Duodenal mucosa (tissue), 2 donors: Measurements from ENCODE around the gene SAMD14.
A peak's percentile ranks its signal among the peaks of the same experiment; 100 is the strongest.

Experiments used
- H3K27ac ChIP-seq: one replicate; pipeline ENCODE4 v1.7.0; 2013; ENCODE audit warnings: low read depth, low read length
- H3K27me3 ChIP-seq, 2 donors: one replicate each; pipeline ENCODE4 v1.7.0; 2013; ENCODE audit warnings: low read length in 2 of 2, control low read depth in 1 of 2; ENCODE audit not compliant: insufficient read depth in 2 of 2, control insufficient read depth in 1 of 2
- H3K36me3 ChIP-seq, 2 donors: one replicate each; pipeline ENCODE4 v1.7.0; 2013; ENCODE audit warnings: low read length in 2 of 2, control low read depth in 1 of 2; ENCODE audit not compliant: insufficient read depth in 2 of 2, control insufficient read depth in 1 of 2
- H3K4me1 ChIP-seq, 2 donors: one replicate each; pipeline ENCODE4 v1.7.0; 2013; ENCODE audit warnings: low read length in 2 of 2, control low read depth in 1 of 2; ENCODE audit not compliant: insufficient read depth in 2 of 2, control insufficient read depth in 1 of 2
- H3K4me3 ChIP-seq, 2 donors: one replicate each; pipeline ENCODE4 v1.7.0; 2013; ENCODE audit warnings: low read length in 2 of 2, low read depth in 1 of 2
- H3K9ac ChIP-seq, 2 donors: one replicate each; pipeline ENCODE4 v1.7.0; 2013; ENCODE audit warnings: low read length in 2 of 2, low read depth in 1 of 2
- H3K9me3 ChIP-seq, 2 donors: one replicate each; pipeline ENCODE4 v1.7.0; 2013; ENCODE audit warnings: low read length in 2 of 2, control low read depth in 1 of 2; ENCODE audit not compliant: control insufficient read depth in 1 of 2

Gene SAMD14

DNA sequence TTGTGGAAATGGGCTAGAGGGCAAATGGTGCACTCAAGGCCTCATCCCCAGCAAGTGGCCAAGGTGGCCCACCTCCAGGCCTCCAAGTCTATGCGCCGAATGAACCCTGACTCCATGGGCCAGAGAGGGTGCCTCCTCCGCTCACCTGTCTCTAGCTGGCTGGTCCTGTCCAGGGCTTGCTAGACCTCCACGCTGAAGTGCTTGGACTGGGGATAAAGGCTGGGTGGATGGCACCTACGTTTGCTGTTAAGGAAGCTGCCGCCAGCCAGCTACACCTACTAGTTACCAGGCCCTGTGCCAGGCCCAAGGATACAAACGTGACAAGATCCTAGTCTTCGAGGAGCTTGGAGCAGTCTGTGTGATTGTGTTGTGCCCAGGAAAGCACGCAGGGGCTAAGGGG is 35.1 kb upstream of the SAMD14 start:
- H3K4me3 ChIP-seq: no peak overlapping the region
- H3K27me3 ChIP-seq: no peaks in the 10 kb centered on the region
- no peaks in the 10 kb centered on the region for H3K36me3 ChIP-seq
- H3K9ac ChIP-seq: no peak overlapping the region
- peaks cover 9 to 15% of the 10 kb centered on the region in 2 donors for H3K4me1 ChIP-seq
- H3K27ac ChIP-seq: no peak overlapping the region
- H3K9me3 ChIP-seq: no peaks in the 10 kb centered on the region

DNA sequence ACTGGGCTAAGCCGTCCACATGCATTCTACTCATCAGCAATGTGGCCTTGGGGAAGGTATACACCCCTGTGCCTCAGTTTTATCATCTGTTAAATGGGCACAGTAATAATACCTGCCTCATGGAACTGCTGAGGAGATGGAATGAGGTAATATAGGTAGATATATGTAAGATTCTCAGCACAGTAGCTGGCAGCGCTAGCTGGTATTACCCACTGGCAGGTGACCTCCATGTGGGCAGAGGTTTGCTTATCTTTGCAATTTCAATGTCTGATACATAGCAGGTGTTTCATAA is 34.7 kb upstream of the SAMD14 start:
- H3K4me3 ChIP-seq: no peak overlapping the region
- no peaks in the 10 kb centered on the region for H3K9me3 ChIP-seq
- no peak overlapping the region for H3K27ac ChIP-seq
- H3K36me3 ChIP-seq: no peaks in the 10 kb centered on the region
- peaks cover 9 to 15% of the 10 kb centered on the region in 2 donors for H3K4me1 ChIP-seq
- H3K27me3 ChIP-seq: no peaks in the 10 kb centered on the region
- no peak overlapping the region for H3K9ac ChIP-seq

DNA sequence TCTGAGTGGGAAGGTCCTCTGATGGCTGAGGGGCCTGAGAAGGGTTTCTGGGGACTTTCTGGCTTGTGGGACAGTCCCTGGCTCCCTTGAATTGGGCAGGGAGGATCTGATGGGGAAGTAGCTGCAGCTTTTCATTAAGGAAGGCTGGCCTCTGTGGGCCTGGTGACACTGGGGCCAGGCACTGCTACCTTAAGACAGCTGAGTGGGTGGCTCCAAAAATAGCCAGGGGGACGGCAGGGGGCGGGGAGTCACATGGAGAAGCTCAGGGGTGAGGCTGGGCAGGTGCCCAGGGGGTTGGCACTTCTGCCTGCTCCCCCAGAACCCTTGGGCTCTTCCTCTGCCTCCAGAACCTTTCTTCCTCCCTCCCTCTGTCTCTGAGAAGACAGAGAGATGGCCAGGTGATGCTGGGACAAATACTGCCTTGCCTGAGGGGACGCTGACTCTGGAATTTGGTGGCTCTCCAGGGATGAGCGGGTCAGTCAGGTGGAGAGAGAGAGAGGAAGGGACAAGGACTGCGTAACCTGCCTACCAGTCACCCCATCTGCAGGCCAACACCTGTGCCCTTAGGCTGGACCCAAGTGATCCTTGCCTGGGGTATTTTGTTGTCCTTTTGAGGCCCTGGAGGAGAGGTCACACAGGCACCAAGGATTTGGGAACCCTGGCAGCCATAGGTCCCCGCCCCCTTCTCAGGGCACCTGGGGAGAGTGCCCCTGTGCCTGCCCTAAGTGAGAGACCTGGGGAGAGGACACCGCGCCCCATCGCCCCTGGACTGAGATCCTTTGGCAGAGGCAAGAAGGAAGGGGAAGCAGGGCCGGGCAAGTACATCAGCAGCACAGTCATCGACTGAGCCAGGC is 34.1 kb upstream of the SAMD14 start:
- H3K9me3 ChIP-seq: no peaks in the 10 kb centered on the region
- peaks cover 9 to 14% of the 10 kb centered on the region in 2 donors for H3K4me1 ChIP-seq
- no peak overlapping the region for H3K27ac ChIP-seq
- H3K36me3 ChIP-seq: no peaks in the 10 kb centered on the region
- H3K27me3 ChIP-seq: no peaks in the 10 kb centered on the region
- no peak overlapping the region for H3K4me3 ChIP-seq
- no peak overlapping the region for H3K9ac ChIP-seq

DNA sequence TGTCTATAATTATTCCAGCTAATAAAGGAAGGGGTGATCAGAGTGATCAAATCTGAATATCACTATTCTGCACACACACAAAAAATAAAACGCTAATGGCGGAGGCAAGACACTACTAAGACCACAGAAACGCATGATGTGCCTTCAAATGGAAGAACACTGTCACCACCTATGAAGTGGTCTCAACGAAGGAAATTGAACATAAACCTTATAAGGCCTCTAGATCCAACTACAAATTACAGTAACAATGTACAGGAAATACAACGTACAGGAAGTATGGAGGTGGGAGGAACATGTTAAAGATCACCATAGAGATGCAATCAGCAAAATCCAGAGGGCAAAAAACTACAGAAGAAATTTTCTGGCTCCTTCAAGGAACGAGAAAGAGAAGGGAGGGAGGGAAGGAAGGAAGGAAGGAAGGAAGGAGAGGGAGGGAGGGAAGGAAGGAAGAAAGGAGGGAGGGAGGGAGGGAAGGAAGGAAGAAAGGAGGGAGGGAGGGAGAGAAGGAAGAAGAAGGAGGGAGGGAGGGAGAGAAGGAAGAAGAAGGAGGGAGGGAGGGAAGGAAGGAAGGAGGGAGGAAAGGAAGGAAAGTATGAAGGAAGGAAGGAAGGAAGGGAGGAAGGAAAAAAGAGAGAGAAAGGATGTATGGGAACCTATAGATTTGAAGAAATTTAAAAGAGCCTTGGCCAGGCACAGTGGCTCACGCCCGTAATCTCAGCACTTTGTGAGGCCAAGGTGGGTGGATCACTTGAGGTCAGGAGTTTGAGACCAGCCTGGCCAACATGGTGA is 32.7 kb upstream of the SAMD14 start:
- Histone ChIP-seq H3K27me3 (no peaks in the 10 kb centered on the region), H3K9ac (no peak overlapping the region), H3K9me3 (no peaks in the 10 kb centered on the region), H3K36me3 (no peaks in the 10 kb centered on the region), H3K4me3 (no peak overlapping the region), H3K27ac (no peak overlapping the region), H3K4me1 (peaks cover 9 to 10% of the 10 kb centered on the region in 2 donors)

DNA sequence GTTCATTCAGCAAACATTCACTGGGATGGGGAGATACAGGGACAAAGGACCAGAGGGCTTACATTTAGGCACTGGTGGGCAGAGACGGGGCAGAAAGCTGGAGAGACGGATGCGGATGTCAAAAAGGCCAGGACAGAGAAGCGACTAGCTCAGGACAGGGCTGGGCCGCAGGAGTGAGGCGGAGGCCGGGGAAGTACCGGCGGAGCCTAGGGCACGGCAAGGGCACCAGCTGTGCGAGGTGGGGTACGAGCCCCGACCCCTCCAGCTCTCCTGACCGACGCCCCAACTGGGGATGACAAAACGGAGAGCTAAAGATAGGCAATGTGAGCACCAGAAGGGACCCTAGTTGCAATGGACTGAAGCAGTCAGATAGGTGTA is 31.9 kb upstream of the SAMD14 start:
- no peaks in the 10 kb centered on the region for H3K36me3 ChIP-seq
- H3K4me3 ChIP-seq: peak overlapping the region; percentile 72 to 78
- no peaks in the 10 kb centered on the region for H3K27me3 ChIP-seq
- peaks cover 9 to 10% of the 10 kb centered on the region in 2 donors for H3K4me1 ChIP-seq
- H3K9ac ChIP-seq: peak overlapping the region in 1 of 2 donors; percentile 65
- H3K9me3 ChIP-seq: no peaks in the 10 kb centered on the region
- no peak overlapping the region for H3K27ac ChIP-seq

DNA sequence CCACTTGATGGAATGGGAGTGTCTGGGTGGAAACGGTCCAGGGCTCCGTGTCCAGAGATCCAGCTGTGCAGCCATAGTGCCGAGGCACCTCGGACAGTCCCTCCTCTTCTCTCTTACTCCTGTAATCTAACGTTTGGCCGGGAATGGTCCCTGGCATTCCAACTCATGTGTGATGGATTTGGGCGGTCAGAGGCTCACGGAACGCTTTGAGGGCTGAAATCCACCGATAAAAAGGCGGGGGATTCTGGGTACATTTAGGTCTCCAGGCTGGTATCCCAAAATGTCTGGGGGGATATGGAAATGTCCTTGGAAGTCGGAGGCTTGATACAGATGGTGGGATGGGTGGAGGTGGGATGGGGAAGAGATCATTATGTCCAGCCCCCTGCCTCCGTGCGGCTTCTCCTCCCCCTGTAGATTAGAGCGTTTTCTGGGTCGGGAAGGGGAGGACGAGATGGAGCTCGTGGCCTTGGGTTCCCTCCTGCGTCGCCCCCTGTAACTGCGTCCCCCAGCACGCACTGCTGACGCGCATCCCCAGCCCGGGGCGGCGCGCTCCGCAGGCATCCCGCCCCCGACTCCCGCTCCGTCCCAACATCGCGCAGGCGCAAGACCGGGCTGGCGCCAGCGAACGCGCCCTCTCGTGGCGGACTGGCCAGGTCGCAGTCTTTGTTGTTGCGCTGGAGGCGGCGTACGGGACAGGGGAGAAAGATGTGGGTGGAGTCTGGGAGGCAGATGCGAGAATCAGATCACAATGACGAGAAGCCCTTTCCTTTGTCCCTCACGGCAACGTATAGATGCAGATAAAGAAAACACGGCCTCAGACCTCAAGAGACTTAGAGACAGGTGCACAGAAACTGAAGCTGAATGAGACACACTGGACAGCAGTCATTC is 31.3 kb upstream of the SAMD14 start:
- no peak overlapping the region for H3K27ac ChIP-seq
- no peaks in the 10 kb centered on the region for H3K9me3 ChIP-seq
- peaks cover 9 to 10% of the 10 kb centered on the region in 2 donors for H3K4me1 ChIP-seq
- H3K4me3 ChIP-seq: peak overlapping the region; percentile 72 to 78
- no peaks in the 10 kb centered on the region for H3K36me3 ChIP-seq
- no peaks in the 10 kb centered on the region for H3K27me3 ChIP-seq
- peak overlapping the region; percentile 65 to 77 for H3K9ac ChIP-seq

DNA sequence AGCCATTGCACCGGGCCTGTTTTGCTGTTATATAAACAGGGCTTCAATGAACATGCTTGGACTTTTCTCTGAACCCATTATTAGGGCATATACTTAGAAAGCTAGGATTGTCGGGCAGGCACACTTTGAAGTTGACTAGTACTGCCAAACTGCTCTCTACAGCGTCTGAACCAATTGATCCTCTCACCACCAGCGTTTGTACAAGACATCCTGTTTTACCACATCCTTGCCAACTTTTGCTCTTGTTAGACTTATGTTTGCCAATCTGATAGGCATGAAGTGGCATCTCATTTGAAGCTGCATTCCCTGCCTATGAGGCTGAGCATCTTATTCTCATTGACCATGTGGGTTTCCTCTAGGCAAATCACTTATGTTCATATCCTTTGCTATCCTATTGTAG is 27.9 kb upstream of the SAMD14 start:
- Histone ChIP-seq H3K9ac (no peak overlapping the region), H3K36me3 (no peaks in the 10 kb centered on the region), H3K4me1 (peaks cover 20 to 21% of the 10 kb centered on the region in 2 donors), H3K4me3 (no peak overlapping the region), H3K27me3 (no peaks in the 10 kb centered on the region), H3K27ac (no peak overlapping the region), H3K9me3 (no peaks in the 10 kb centered on the region)

DNA sequence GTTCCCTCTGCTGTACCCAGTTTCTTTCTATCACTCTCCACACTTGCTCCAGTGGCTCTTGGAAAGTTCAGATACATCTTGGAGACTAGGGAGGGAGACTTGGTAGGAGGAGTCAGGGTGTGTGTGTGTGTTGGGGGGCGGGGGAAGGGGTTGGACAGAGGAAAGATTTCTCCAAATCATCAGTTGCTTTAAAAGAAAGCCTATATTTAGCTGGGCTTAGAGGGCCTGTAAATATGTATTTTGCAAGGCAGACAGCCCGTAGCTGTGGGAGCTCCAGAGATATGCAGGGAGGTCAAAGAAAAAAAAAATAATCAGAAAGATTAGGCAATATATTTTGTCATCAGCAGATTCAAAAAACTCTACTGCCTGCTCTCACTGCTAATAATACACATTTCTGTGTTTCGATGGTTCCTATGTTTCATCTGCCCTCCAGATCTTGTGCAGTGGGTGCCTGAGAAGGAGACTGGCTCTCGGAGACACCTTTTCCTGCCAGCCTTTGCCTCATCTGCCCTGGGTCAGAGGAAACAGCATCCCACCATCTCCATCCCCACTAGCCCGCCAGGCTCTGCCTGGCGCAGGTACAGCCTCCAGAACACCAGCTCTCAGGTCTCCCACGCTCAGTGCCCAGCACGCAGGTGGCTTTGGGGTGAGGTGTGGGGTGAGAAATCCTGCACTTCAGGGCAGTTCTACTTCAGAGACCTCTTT is 25.3 kb upstream of the SAMD14 start:
- peaks cover 24% of the 10 kb centered on the region in 2 donors for H3K4me1 ChIP-seq
- H3K36me3 ChIP-seq: no peaks in the 10 kb centered on the region
- peak overlapping the region in 1 of 2 donors; percentile 26 for H3K9ac ChIP-seq
- H3K9me3 ChIP-seq: no peaks in the 10 kb centered on the region
- no peak overlapping the region for H3K27ac ChIP-seq
- no peaks in the 10 kb centered on the region for H3K27me3 ChIP-seq
- no peak overlapping the region for H3K4me3 ChIP-seq

DNA sequence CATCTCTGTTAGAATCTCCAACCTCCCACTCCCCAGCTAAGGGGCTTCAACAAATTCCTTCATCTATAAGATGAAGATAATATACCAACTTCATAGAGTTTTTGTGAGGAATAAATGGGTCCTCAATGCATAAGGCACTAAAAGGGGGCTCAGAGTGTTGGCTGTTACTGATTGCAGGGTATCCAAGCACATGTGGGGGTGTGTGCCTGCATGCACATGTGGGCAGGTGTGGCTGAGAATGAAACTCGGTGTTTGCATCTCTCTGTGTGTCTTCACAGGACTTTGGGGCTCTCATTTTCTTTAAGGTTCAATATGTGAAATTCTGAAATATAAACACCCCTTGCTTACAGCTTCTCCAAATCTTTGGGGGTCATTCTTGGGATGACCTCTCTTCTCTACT is 24.6 kb upstream of the SAMD14 start:
- no peak overlapping the region for H3K4me3 ChIP-seq
- no peaks in the 10 kb centered on the region for H3K9me3 ChIP-seq
- H3K4me1 ChIP-seq: peaks cover 24% of the 10 kb centered on the region in 2 donors
- H3K27ac ChIP-seq: no peak overlapping the region
- H3K9ac ChIP-seq: no peak overlapping the region
- H3K27me3 ChIP-seq: no peaks in the 10 kb centered on the region
- no peaks in the 10 kb centered on the region for H3K36me3 ChIP-seq
